ENCODE results near the gene SIK2.
A peak's percentile ranks its signal among the peaks of the same experiment; 100 is the strongest.

SIK2 gene

GRCh38 chr11:111730871-111731591, 128.8 kb downstream of the SIK2 start:
- no peaks in the 10 kb centered on the region for H3K79me2 ChIP-seq
- TF ChIP-seq CTCF (IDR thresholded peaks at IDR 0.05) = no peak
- H3K27me3 ChIP-seq (ENCODE audit: control insufficient read depth, insufficient read depth, low read length) = no peaks in the 10 kb centered on the region
- no peak overlapping the region for H3K9ac ChIP-seq
- peak overlapping the region; percentile 99 for H3K27ac ChIP-seq
- H3K4me3 ChIP-seq (ENCODE audit: low read depth, low read length) = no peak overlapping the region
- peaks cover 24% of the 10 kb centered on the region for H3K4me1 ChIP-seq
- no peaks in the 10 kb centered on the region for H3K9me3 ChIP-seq (ENCODE audit: control insufficient read depth, low read length)
- no peaks in the 10 kb centered on the region for H3K36me3 ChIP-seq (ENCODE audit: control insufficient read depth, insufficient read depth, low read length)
- H2AFZ ChIP-seq = no peak overlapping the region
- no peak overlapping the region for H3K4me2 ChIP-seq (ENCODE audit: low read length)

DNA sequence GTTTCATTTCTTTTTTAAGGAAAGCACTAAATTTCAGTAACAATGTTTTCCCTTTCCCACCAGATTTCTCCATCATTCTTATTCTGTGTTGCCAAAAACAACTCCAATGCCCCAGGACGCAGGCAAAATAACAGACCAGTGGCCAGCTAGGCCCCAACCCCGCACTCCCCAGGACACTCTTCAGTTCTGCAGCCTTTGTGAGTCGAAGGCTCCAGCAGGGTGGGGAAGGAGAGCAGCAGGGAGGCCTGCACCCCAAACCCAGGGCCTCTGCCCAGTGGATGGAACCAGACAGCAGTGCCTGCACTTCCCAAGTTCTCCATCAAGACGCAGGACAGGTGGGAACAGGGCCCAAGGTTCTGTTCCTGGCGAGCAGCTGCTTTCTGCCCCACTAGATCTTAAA, 129.6 kb downstream of the SIK2 start:
- Histone ChIP-seq H3K4me1 (peaks cover 30% of the 10 kb centered on the region), H3K4me3 (ENCODE audit: low read depth, low read length) (no peak overlapping the region), H3K9ac (no peak overlapping the region), H3K79me2 (no peaks in the 10 kb centered on the region), H3K4me2 (ENCODE audit: low read length) (no peak overlapping the region), H2AFZ (no peak overlapping the region), H3K9me3 (ENCODE audit: control insufficient read depth, low read length) (no peaks in the 10 kb centered on the region), H3K27ac (peak overlapping the region; percentile 99), H3K36me3 (ENCODE audit: control insufficient read depth, insufficient read depth, low read length) (no peaks in the 10 kb centered on the region), H3K27me3 (ENCODE audit: control insufficient read depth, insufficient read depth, low read length) (no peaks in the 10 kb centered on the region)
- no peak for TF ChIP-seq CTCF (IDR thresholded peaks at IDR 0.05)

DNA sequence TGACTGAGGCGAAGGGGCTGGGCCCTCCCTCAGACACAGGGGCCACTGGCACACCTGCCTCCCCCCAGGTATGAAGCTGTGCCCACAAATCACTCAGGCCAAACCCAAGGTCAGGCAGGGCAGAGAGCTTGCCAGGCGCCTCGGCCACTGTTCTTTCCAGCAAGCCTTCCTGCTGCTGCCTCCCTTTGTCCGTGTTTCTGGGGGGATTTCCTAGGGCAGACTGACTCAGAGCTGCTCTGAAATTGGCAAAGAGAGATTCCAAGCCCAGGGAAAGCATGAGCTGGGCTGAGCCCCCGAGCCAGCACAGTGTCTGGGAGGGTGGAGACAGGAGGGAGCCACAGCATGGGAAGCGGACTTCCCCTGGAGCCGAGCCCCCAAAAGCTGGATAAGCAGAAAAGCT, 130.8 kb downstream of the SIK2 start:
- Histone ChIP-seq H3K4me1 (peaks cover 30% of the 10 kb centered on the region), H3K79me2 (no peaks in the 10 kb centered on the region), H3K9ac (no peak overlapping the region), H3K36me3 (ENCODE audit: control insufficient read depth, insufficient read depth, low read length) (no peaks in the 10 kb centered on the region), H3K27ac (peak overlapping the region; percentile 99), H3K27me3 (ENCODE audit: control insufficient read depth, insufficient read depth, low read length) (no peaks in the 10 kb centered on the region), H3K4me3 (ENCODE audit: low read depth, low read length) (no peak overlapping the region), H2AFZ (no peak overlapping the region), H3K9me3 (ENCODE audit: control insufficient read depth, low read length) (no peaks in the 10 kb centered on the region), H3K4me2 (ENCODE audit: low read length) (no peak overlapping the region)
- no peak for TF ChIP-seq CTCF (IDR thresholded peaks at IDR 0.05)

DNA sequence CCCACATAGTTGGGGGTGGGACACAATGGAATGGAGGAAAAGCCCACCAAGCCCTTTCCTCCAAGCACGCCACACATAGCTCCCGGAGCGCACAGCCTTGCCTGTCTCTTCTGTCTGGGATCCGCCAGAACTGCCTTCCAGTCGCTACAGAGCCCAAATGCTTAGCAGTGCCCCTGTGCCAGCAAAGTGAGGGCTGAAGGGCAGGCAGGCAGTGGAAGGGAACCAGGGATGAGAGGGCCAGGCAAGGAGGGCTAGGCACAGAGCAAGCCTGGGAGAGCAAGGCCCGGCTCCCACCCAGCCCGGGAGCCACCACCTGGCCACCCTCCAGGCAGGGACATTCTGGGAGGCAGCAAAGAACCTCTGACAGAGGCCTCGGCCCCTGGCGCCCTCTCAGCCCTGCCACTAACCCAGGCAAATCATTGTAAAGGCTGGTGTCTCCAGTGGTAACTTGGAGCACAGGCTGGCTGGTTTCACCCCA, 131.4 kb downstream of the SIK2 start:
- peak overlapping the region; percentile 99 for H3K27ac ChIP-seq

More for the DNA sequence above, 131.4 kb downstream of the SIK2 start:
- Histone ChIP-seq H3K9me3 (ENCODE audit: control insufficient read depth, low read length) (no peaks in the 10 kb centered on the region), H3K4me3 (ENCODE audit: low read depth, low read length) (no peak overlapping the region), H3K36me3 (ENCODE audit: control insufficient read depth, insufficient read depth, low read length) (no peaks in the 10 kb centered on the region), H2AFZ (peak overlapping the region; percentile 9), H3K4me1 (peaks cover 30% of the 10 kb centered on the region), H3K79me2 (no peaks in the 10 kb centered on the region), H3K9ac (no peak overlapping the region), H3K27me3 (ENCODE audit: control insufficient read depth, insufficient read depth, low read length) (no peaks in the 10 kb centered on the region), H3K4me2 (ENCODE audit: low read length) (no peak overlapping the region)
- TF ChIP-seq CTCF (IDR thresholded peaks at IDR 0.05) = no peak

All from parathyroid adenoma (tissue), 2 donors.